Umbilical cord (tissue), 2 donors: ENCODE measurements around the gene CRACR2A. TPM values are rescaled to one million over a fixed set of nuclear protein-coding genes. Genes with fewer than 3 reads are reported as not detected.

Experiments
- DNase-seq: peaks from one replicate; pipeline ENCODE4 v3.0.0-alpha.2; 2015; ENCODE audit warnings: low spot score
- total RNA-seq: library from RNA; depleted of rRNA; stranded (reverse); fragments of >200 nt; gene quantifications from one replicate; pipeline ENCODE4 v1.2.3, GENCODE V29; 2014; ENCODE audit warnings: low replicate concordance; ENCODE audit not compliant: insufficient read depth

Gene CRACR2A
- total RNA-seq, 1 donor from 2014 or later, result 39.0 TPM

DNA sequence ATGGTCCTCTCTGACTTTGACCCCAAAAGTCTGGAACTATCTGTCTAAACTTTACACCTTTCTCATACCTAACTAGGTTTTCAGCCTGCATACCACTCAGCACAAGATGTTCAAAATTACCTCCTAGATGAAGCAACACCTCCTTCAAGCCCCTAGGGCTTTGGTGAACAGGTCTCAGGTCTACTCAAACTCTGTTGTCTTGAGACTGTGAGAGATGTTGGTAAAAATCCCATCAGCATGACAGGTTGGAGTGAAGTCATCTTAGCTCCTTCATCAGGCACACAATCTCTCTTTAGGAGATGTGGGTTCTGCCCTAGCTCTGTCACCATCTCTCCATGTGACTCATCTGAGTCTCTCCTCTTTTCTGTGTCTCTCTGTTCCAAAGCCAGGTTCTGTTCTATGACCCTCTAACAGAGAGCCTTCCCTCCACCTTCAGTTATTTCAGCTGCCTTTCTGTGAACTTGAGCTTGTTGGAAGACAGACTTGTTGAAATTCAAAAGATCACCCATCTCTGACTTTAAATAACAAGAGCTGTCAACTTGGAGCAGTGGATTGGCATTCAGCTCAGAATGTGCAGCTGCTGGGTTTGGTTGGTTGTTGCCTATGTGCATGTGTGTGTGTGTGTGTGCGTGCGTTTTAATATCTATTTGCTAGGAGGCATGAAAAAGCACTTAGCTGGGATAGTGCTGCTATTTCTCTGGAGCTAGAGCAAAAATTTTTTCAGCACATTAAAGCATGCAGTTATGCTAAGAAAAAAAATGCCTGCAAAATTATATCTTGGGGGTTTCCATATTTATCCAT lies 130.7 kb downstream of the CRACR2A start:
- peak; percentile 23 for DNase-seq

- DNase-seq, result no peak
Measured at GRCh38 chr12:3620856-3621255, 132.1 kb downstream of the CRACR2A start.

- DNase-seq, result no peak
Measured at GRCh38 chr12:3617565-3617964, 135.3 kb downstream of the CRACR2A start.

DNA sequence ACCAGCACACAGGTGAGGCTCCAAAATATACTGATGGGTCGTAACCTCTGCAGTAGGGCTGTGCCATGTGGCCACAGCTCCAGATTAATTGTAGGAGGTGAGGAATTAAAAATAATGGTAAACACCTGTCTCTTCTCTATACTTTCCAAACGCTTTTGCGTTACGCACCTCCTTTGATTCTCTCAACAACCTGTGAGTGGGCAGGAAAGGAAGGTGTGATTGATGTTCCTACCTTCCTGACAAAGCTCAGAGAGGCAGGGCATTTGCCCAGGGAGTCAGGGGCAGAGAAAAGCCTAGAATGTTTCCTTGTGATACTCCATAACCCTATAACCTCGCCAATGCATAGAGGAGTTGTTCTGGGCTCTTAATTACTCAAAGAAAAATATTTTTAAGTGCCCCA lies 137.0 kb downstream of the CRACR2A start:
- no peak for DNase-seq

DNA sequence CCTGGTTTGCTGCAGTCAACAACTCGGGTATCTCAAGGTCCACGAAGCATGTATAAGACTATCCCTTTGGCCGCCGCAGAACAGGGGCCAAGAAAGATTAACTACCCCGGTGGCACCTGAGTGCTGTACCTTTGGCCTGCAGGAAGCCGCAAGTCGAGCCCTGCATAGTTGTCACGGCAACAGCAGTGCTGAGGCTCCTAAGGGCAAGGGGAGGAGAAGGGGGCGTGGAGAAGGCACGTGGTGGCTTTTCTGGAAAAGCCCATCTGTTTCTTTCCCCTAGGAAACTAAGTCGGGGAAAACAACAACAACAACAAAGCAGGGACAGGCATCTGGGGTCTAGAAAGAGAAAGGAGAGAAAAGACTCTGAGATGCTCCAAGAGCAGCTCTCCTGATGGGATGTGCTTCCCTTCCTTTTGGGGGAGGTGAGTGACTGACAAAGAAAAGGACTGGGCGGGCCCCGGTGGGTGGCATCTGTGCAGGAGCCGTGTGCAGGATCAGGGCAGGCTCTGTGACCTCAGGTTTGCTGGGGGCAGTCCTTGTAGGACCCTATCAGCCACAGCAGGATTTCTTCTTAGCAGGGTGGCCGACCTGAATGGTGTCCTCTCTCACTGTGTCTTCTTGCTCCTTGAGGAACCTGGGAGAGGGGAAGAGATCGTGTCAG lies 138.0 kb downstream of the CRACR2A start:
- no peak for DNase-seq

DNA sequence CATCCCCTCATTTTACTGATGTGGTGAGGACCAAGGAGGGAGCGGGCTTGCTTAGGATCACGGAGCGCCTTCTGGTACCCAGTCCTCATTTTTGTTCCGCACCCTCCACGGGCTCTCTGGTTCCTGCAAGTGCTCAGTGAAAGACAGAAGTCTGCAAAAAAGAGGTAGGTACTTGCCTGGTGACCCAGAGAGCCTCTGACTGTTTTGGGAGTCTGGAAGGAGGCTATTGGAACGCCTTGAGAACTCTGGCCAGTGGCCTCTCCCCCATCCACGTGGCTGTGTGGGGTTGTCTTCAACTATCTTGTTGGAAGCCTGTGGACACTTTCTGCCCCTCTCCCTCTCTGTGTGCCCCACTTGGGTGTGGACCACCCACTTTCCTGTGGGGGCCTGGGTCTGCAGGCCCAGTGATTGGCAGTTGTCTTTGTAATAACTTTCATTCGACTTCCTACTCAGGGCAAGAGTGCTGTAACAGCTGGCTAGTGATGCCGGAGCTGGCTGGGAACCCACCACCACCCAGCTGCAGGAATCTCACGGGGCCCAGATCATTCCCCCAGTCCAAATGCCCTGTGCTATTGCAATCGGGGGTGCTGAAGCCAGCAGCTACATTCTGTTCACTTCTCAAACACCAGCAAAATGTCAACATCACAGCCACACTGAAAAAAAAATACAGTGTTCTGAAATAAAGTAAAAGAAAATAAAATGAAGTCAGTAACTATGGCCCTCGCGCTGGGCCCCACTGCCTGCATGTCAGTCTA lies 139.1 kb downstream of the CRACR2A start:
- no peak for DNase-seq

DNA sequence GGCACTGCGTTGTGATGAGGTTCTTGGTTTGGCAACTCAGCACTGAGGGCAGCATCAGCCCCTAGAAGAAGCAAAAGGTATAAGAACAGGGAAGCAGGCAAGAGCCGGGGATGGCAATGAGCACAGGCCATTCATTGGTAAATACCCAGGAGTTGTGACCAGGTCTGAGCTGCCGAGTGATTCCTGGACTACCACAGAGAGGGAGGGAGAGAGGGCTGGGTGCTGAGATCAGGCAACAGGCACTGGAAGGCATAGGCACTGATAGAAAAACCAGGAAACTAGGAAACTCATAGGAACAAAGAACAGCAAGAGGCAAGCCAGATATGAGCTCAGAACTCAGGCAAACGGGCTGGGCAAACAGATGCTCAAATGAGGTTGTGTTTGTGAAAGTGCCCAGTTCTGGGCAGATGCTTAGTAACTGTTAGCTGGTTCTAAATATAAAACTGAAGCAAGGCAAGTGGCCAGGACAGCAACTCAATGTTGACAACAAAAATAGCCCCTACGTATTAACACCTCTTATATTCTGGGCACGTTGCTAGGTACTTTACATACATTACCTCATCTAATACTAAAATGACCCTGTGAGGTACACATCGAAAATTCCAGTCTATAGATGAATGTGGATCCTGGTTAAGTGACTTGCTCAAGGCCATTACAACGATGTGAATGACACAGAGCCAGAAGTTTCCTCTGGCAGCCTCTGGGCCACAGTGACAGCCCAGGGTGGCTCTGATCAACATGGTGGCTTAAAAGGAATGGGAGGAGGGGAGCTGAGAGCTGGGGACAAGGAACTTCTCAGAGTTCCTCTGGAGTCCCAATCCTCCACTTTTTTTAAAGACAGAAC lies 140.8 kb downstream of the CRACR2A start:
- no peak for DNase-seq

- no peak for DNase-seq
Measured at GRCh38 chr12:3607821-3608220, 145.1 kb downstream of the CRACR2A start.

- no peak for DNase-seq
Measured at GRCh38 chr12:3607039-3607720, 145.7 kb downstream of the CRACR2A start.

DNA sequence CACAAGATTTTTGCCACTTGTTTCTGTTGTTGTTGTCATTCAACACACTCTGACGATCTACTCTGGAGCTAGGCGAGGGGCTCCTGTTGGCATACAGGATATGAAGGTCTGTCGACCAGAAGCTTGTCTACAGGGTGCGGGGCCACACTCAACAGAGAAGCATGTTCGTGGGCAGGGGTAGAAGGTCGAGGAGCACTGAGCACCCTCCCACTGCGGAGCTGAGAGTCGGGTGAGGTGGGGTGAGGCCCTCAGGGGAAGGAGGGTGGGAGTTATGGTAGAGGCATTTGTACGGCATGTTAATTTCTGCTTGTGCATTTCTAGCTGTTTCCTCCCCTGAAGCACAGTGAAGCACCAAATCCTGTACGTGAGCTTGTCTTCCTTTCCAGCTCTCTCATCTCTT lies 146.8 kb downstream of the CRACR2A start:
- DNase-seq, result no peak

- DNase-seq, result no peak
Measured at GRCh38 chr12:3605692-3606091, 147.2 kb downstream of the CRACR2A start.

- DNase-seq, result no peak
Measured at GRCh38 chr12:3604748-3605586, 147.9 kb downstream of the CRACR2A start.

DNA sequence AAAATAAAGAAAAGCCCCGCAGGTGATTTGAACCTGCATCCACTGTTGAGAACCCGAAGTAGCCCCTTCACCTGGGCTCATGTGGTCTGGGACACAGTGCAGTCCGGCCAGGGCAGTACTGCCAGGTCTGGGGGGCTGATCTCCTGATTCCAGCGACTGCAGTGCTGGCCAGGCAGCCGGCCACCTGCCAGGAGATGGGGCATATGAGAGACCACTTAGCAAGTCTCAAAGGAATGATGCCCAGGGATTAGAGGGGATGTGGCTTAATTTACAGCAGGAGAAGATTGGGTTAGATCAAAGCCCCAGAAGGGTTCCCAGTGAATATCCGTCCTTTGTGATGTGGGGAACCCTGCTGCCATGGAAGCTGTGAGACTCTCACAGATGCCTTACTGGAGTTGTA lies 148.6 kb downstream of the CRACR2A start:
- DNase-seq, result no peak

DNA sequence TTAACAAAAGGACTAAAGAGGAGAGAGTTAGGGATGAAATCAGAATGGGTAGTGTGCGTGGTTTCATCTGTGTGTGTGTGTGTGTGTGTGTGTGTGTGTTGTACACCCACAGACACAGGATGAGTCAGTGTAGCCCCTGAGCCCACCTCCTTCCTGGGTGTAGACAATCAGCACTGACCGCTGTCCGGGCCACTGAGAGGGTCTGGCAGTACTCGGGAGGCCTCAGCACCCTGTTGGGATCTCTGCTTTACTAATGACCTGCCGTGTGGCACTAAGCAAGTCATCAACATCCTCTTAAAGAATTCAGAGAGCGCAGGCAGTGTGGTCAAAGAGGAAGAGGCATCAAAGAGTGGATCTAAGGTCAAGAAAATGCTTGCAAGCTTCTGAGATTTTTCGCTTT lies 149.3 kb downstream of the CRACR2A start:
- DNase-seq, result no peak

- DNase-seq, result no peak
Measured at GRCh38 chr12:3602488-3602887, 150.4 kb downstream of the CRACR2A start.

- DNase-seq, result no peak
Measured at GRCh38 chr12:3601461-3602150, 151.3 kb downstream of the CRACR2A start.

DNA sequence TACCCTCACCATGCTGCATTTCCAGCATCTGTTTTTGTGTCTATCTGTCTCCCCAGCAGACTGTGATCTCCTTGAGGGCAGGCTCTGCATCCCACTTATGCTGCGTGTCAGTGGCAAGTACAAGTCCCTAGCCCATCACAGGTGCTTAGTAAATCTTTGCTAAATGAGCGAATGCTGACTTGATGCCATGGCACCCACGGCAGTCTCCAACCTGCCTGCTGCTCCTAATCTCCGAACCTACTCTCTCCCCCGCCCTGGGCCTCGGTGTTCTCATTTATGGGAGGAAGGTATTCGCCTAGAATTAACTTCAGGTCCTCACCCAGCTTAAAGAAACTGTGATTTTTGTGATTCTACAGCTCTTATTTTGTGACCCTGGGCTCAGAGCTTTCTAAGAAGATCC lies 152.0 kb downstream of the CRACR2A start:
- DNase-seq, result no peak

GRCh38 chr12:3600039-3600720 lies 152.7 kb downstream of the CRACR2A start:
- DNase-seq, result no peak
